H1 (cell line): Measurements from ENCODE around the gene CTNND2. TPM values are rescaled to one million over a fixed set of nuclear protein-coding genes. Genes with fewer than 3 reads are reported as not detected.

Source experiments
- BCL11A ChIP-seq, 2 experiments: IDR thresholded peaks; one replicate each; pipeline ENCODE4 v1.6.1; 2011; ENCODE audit warnings: low read depth in 2 of 2, low read length in 2 of 2, mild to moderate bottlenecking in 2 of 2
- EGR1 ChIP-seq: IDR thresholded peaks from 2 replicates; pipeline ENCODE4 v1.6.1; 2011; ENCODE audit warnings: low read depth, low read length, borderline replicate concordance
- PHF8 ChIP-seq: fragments of 200-600 bp; sonication (generic); conservative IDR thresholded peaks from 2 replicates; pipeline ENCODE4 v1.7.1; 2012; ENCODE audit warnings: low read depth, mild to moderate bottlenecking, inconsistent platforms, low read length, moderate library complexity
- RBBP5 ChIP-seq: IDR thresholded peaks from 2 replicates; pipeline ENCODE4 v1.7.1; 2012; ENCODE audit warnings: low read depth, mild to moderate bottlenecking, inconsistent platforms, low read length, moderate library complexity, borderline replicate concordance
- RFX5 ChIP-seq: IDR thresholded peaks from 2 replicates; pipeline ENCODE4 v1.6.1; 2011; ENCODE audit warnings: low read depth, low read length, improper control_type of control experiment, borderline replicate concordance
- polyA plus RNA-seq, 7 experiments: library from polyadenylated mRNA; depleted of rRNA in 3 of 7; stranded (reverse) in 5 of 7; unstranded in 2 of 7; fragments of >200 nt in 5 of 7; fragments of 200-250 nt in 2 of 7; gene quantifications; 1 replicate in 5 of 7; 2 replicates in 1 of 7; 4 replicates in 1 of 7; pipeline versions ENCODE4 v1.2.1 to v1.2.3, GENCODE V29; 2011 to 2013; ENCODE audit warnings: missing spikeins in 2 of 7, mixed read lengths in 2 of 7
- total RNA-seq: library from RNA; stranded (reverse); fragmentation: NEBNext Ultra II Directional; extraction: Animal tissue kit (Norgen Biotek cat#: 25700); gene quantifications from 2 replicates; pipeline ENCODE4 v1.2.1, GENCODE V29; 2021

CTNND2 gene
- total and polyA plus RNA-seq, 2 of the 8 experiments (the other 6 are each of a cell fraction or from before 2014, with no cell fraction given): 7.4 to 14.2 TPM

DNA sequence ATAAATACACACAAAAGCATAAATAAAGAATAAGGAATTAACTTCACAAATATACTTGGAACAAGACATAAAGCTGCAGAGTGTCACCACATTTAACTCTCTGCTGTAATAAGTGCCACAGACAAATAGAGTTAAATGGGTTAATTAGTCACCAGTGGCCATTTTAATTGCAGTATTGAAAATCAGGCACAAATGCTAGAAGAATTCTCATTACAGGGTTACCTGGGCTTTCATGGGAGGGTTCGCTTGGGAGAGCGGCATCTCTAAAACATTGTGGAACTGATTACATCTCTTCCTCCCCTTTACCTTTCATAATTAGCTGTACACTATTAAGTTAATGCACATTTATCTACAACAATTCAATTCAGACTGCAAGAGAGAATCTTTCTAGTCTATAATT lies 637.9 kb downstream of the CTNND2 start (continued):
- TF ChIP-seq PHF8 (no peak), RFX5 (no peak), RBBP5 (no peak), BCL11A (IDR thresholded peaks at IDR 0.05; ENCODE audit: low read depth in 2 of 2, low read length in 2 of 2) (no peak), EGR1 (no peak)
